ENCODE data around the gene MRPL24.

GRCh38 chr1:156712626-156713025 is 28.3 kb downstream of the MRPL24 start:
- TF ChIP-seq EP300 (IDR thresholded peaks at IDR 0.05) (no peak), REST (IDR thresholded peaks at IDR 0.05) (no peak), POLR2A (IDR thresholded peaks at IDR 0.05; ENCODE audit: low read length) (no peak), SREBF2 (IDR thresholded peaks at IDR 0.05) (no peak), JUNB (IDR thresholded peaks at IDR 0.05) (no peak)
- TF ChIP-seq, protein P1, sequence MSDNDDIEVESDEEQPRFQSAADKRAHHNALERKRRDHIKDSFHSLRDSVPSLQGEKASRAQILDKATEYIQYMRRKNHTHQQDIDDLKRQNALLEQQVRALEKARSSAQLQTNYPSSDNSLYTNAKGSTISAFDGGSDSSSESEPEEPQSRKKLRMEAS (IDR thresholded peaks at IDR 0.05): no peak
- TF ChIP-seq, protein P2, sequence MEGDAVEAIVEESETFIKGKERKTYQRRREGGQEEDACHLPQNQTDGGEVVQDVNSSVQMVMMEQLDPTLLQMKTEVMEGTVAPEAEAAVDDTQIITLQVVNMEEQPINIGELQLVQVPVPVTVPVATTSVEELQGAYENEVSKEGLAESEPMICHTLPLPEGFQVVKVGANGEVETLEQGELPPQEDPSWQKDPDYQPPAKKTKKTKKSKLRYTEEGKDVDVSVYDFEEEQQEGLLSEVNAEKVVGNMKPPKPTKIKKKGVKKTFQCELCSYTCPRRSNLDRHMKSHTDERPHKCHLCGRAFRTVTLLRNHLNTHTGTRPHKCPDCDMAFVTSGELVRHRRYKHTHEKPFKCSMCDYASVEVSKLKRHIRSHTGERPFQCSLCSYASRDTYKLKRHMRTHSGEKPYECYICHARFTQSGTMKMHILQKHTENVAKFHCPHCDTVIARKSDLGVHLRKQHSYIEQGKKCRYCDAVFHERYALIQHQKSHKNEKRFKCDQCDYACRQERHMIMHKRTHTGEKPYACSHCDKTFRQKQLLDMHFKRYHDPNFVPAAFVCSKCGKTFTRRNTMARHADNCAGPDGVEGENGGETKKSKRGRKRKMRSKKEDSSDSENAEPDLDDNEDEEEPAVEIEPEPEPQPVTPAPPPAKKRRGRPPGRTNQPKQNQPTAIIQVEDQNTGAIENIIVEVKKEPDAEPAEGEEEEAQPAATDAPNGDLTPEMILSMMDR (IDR thresholded peaks at IDR 0.05): no peak

Data from A549 (cell line).